ENCODE results near the gene RBM7.

The RBM7 gene

DNA sequence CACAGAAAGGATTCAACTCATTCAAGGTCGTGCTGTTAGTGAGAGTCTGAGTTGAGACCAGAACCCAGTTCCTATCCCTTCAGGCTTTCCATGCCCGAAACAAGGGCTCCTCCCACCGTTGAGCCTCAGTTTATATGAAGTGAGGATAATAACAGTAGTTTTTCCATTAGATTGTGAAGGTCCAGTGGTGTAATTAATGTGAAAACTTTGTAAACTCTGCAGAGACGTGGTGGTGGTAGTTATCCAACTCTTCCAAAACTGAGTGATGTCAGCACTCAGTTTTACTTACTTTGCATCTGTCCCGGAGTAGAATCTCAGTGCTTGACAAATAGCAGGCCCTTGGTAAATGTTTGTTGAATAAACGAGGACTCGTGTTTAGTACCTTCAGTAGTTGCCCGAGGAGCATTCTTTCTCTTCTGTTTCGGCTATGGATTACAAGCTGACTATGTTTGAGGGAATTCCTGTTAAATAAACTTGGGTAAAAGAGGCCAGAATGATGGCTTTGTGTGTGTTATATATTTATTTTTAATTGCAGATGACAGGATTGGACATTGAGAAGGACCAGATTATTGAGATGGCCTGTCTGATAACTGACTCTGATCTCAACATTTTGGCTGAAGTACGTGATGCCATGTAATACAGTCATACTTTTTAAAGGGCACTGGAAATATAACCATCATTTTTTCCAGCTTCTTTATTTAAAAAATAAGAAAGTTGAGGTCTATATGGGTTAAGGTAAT, 39.8 kb downstream of the RBM7 start:
- ChIA-PET POLR2A (no interaction called here), CTCF (no interaction called here)
- DNase-seq (ENCODE audit: extremely low spot score): no peak
- TF ChIP-seq CTCF (IDR thresholded peaks at IDR 0.05; ENCODE audit: control extremely low read depth, extremely low read depth, low read depth, missing control alignments): no peak

DNA sequence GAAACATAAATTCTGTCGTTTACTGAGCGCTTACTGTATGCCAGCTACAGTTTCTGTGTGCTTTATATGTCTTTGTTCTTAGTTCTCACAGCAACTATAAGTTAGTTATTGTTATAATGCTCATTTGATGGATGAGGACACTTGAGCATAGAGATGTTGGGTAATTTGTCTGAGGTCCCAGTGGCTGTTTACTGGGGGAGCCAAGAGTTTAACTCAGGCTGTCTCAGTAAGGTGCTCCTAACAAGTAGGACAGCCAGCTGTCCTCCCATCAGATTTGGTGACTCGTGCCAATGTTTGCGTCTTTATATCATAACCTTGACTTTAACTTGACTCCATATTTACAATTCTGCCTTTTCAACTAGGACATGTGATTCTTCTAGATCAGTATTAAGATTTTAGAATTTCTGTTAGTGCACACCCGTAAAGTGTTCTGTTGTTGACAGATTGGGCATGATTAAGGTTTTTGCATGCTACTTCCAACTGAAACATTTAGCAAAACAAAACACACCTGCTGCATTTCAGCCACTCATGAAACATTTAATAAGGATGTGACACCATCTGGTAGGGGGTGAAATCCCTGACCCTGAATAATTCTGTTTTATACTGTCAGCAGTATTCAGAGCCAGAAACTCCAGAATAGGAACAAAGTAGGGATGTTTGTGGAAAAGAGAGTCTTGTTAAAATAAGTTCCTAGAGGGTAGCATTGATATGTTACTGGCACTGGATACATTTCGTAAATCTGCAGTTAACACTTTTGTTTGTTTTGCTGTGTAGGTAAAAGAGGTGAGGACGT, 40.7 kb downstream of the RBM7 start:
- ChIA-PET POLR2A (no interaction called here), CTCF (no interaction called here)
- DNase-seq (ENCODE audit: extremely low spot score): no peak
- TF ChIP-seq CTCF (IDR thresholded peaks at IDR 0.05; ENCODE audit: control extremely low read depth, extremely low read depth, low read depth, missing control alignments): no peak

GRCh38 chr11:114441921-114442320, 41.5 kb downstream of the RBM7 start:
- no peak for DNase-seq (ENCODE audit: extremely low spot score)
- CTCF ChIA-PET: interaction anchor here (2.9 kb wide), 1 partner anchor 10 kb away, joined by 10 read pairs; no protein-coding TSS in a partner anchor
- no peak for TF ChIP-seq CTCF (IDR thresholded peaks at IDR 0.05; ENCODE audit: control extremely low read depth, extremely low read depth, low read depth, missing control alignments)
- POLR2A ChIA-PET: no interaction called here

DNA sequence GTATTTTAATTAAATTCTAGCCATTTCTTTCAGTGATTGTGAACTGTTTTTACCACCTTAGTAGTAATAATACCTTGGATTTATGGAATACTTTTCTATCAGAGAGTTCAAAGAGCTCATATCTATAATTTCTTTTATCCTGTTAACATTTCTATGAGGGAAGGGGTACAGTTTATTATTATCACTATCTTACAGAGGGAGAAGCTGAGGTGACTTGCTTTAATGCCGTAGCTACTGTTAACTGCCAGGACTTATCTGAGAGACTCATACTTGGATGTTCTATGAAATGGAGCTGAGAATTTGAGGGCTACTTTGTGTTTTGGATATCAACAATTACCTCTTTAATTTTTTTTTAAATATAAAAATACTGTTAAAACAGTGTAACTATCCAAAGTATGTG, 42.1 kb downstream of the RBM7 start:
- TF ChIP-seq CTCF (IDR thresholded peaks at IDR 0.05; ENCODE audit: control extremely low read depth, extremely low read depth, low read depth, missing control alignments): no peak
- POLR2A ChIA-PET: no interaction called here
- CTCF ChIA-PET: interaction anchor here (2.9 kb wide), 1 partner anchor 9 kb away, joined by 10 read pairs; no protein-coding TSS in a partner anchor
- no peak for DNase-seq (ENCODE audit: extremely low spot score)

DNA sequence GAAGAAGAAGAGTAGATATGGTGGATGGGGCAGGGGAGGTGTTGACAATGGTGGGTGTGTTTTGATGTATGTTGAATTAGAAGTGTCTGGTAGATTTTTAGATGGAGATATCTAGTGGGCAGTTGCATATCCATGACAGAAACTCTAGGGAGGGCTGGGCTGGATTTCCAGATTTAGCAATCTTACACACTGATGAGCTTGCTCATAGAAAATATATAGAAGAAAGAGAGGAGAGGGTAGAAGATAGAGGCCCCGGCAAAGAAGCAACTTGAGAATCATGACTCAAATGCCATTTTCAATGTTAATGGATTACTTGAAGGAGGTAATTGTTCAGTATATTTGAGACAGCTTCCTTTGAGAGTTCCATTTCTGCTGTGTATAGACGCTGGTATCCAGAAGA, 47.0 kb downstream of the RBM7 start:
- DNase-seq (ENCODE audit: extremely low spot score): no peak
- CTCF ChIA-PET: no interaction called here
- POLR2A ChIA-PET: no interaction called here
- no peak for TF ChIP-seq CTCF (IDR thresholded peaks at IDR 0.05; ENCODE audit: control extremely low read depth, extremely low read depth, low read depth, missing control alignments)

DNA sequence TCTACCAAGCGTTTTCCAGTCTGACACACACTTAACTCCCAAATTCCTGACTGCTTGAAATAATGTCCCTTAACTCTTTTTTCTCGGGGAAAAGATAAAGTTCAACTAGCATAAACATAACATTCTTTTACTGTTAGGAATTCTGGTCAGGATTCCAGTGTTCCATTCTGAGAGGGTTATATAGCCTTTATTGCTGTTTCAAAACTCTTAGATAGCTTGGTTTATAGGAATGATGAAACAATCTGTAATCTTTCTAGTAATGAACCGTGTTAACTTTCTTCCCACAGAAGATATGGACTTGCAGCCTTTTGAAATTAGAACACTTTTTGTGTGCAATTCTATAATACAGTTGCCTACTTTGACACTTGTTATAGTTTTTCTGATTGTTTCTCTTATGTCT, 47.4 kb downstream of the RBM7 start:
- POLR2A ChIA-PET: no interaction called here
- no peak for DNase-seq (ENCODE audit: extremely low spot score)
- CTCF ChIA-PET: no interaction called here

More for the DNA sequence above, 47.4 kb downstream of the RBM7 start:
- no peak for TF ChIP-seq CTCF (IDR thresholded peaks at IDR 0.05; ENCODE audit: control extremely low read depth, extremely low read depth, low read depth, missing control alignments)

Measured in GM10248 (cell line).